ENCODE data around the gene PARD3.

DNA sequence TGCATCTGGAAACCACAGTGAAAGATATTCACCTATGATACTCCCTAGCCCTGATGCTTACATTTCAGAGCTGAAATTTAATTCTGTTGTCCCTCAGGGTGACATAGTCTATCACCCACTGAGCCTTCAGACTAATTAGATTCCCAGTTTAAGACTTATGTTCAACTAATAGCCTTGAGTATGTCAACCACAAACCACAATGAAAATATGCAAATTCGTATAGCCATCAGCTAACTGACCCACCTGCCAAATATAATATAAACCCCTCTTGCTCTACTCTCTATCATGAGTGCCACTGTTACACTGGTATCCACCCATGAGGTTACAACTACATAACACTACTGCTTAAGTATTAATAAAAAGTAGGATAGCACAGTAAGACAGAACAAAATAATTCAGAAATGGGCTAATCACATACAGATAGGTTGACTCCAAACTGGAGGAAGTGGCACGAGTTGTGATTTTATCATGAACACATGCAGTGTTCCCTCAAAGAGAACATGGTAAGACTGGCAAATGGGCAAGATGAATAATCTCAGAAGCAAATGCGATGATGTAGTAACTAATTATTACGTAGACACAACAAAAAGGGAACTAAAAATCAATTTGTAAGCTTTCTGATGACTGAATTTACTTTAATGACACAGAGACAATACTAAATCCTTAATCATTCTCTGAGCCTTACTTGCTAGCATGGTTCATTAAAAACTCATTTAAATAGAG, 290.6 kb downstream of the PARD3 start:
- TF ChIP-seq, protein P1, sequence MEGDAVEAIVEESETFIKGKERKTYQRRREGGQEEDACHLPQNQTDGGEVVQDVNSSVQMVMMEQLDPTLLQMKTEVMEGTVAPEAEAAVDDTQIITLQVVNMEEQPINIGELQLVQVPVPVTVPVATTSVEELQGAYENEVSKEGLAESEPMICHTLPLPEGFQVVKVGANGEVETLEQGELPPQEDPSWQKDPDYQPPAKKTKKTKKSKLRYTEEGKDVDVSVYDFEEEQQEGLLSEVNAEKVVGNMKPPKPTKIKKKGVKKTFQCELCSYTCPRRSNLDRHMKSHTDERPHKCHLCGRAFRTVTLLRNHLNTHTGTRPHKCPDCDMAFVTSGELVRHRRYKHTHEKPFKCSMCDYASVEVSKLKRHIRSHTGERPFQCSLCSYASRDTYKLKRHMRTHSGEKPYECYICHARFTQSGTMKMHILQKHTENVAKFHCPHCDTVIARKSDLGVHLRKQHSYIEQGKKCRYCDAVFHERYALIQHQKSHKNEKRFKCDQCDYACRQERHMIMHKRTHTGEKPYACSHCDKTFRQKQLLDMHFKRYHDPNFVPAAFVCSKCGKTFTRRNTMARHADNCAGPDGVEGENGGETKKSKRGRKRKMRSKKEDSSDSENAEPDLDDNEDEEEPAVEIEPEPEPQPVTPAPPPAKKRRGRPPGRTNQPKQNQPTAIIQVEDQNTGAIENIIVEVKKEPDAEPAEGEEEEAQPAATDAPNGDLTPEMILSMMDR (conservative IDR thresholded peaks at IDR 0.05 in 1 of 2, IDR thresholded peaks at IDR 0.05 in 1 of 2; ENCODE audit: low read depth in 1 of 2, low read length in 2 of 2), result no peak
- TF ChIP-seq EZH2 (IDR thresholded peaks at IDR 0.05; ENCODE audit: low read length, missing control alignments), result no peak

All from fibroblast of lung (primary cell).